B cell (primary cell): ENCODE results near the gene AMPH. TPM values are rescaled to one million over a fixed set of nuclear protein-coding genes. Genes with fewer than 3 reads are reported as not detected.

ENCODE experiments used
- ATAC-seq: fragments of 200-7000 bp; cut with Tn5 transposase; one replicate; pipeline ENCODE4 v1.10.0; 2021; ENCODE audit warnings: low read depth, mild to moderate bottlenecking, moderate number of reproducible peaks, moderate library complexity
- CTCF ChIA-PET: fragments of 350-600 bp; sonication (Branson Sonifier 250); formaldehyde crosslinking; loops from one replicate; lab custom pipeline; 2021; ENCODE audit warnings: antibody characterized with exemption, inconsistent platforms; lab: Charles Lee
- POLR2A ChIA-PET: fragments of 350-600 bp; sonication (Branson Sonifier 250); formaldehyde crosslinking; loops from one replicate; lab custom pipeline; 2021; ENCODE audit warnings: antibody characterized with exemption; lab: Charles Lee
- DNase-seq: peaks from one replicate; pipeline ENCODE4 v3.0.0; 2013
- H2AFZ ChIP-seq: 2 replicates; pipeline ENCODE4 v1.6.1; 2012; ENCODE audit warnings: mild to moderate bottlenecking, low read depth, low read length; ENCODE audit not compliant: insufficient read depth, poor library complexity, severe bottlenecking
- H3K27ac ChIP-seq, 2 donors: 1 replicate in 1 of 2; 2 replicates in 1 of 2; pipeline ENCODE4 v1.5.1; 2012 to 2013; ENCODE audit warnings: low read length in 2 of 2, mild to moderate bottlenecking in 2 of 2, moderate library complexity in 1 of 2
- H3K27me3 ChIP-seq, 4 experiments: fragments of 200-600 bp in 1 of 4; sonication (generic) in 1 of 4; replicated peaks in 1 of 4; 1 replicate in 2 of 4; 2 replicates in 2 of 4; pipeline versions ENCODE4 v1.6.1 to v1.7.0; 2013 to 2016; ENCODE audit warnings: low read length in 3 of 4, mild to moderate bottlenecking in 2 of 4, mixed read lengths in 1 of 4, moderate library complexity in 1 of 4; ENCODE audit not compliant: insufficient read depth in 4 of 4, control insufficient read depth in 3 of 4; ENCODE audit errors: control extremely low read depth in 1 of 4
- H3K36me3 ChIP-seq, 2 experiments: replicated peaks in 1 of 2; 1 replicate in 1 of 2; 2 replicates in 1 of 2; pipeline versions ENCODE4 v1.6.1 to v1.7.1; 2013; ENCODE audit warnings: low read length in 1 of 2; ENCODE audit not compliant: insufficient read depth in 2 of 2, control insufficient read depth in 1 of 2; ENCODE audit errors: control extremely low read depth in 1 of 2, extremely low read depth in 1 of 2
- H3K4me1 ChIP-seq, 2 donors: fragments of 200-600 bp in 1 of 2; sonication (generic) in 1 of 2; 1 replicate in 1 of 2; 2 replicates in 1 of 2; pipeline versions ENCODE4 v1.5.1 to v1.6.1; 2013 to 2017; ENCODE audit warnings: low read length in 2 of 2; ENCODE audit not compliant: control insufficient read depth in 2 of 2, insufficient read depth in 2 of 2
- H3K4me2 ChIP-seq: replicated peaks from 2 replicates; pipeline ENCODE3; 2012; ENCODE audit warnings: mild to moderate bottlenecking, low read depth, low read length; ENCODE audit not compliant: poor library complexity, severe bottlenecking
- H3K4me3 ChIP-seq, 5 experiments: fragments of 200-600 bp in 1 of 5; sonication (generic) in 1 of 5; 1 replicate in 3 of 5; 2 replicates in 2 of 5; pipeline versions ENCODE4 v1.5.1 to v1.7.0; 2011 to 2016; ENCODE audit warnings: low read length in 4 of 5, mild to moderate bottlenecking in 4 of 5, low read depth in 2 of 5, control low read depth in 1 of 5, moderate library complexity in 1 of 5; ENCODE audit not compliant: insufficient read depth in 1 of 5; ENCODE audit errors: control extremely low read depth in 1 of 5, extremely low read depth in 1 of 5
- H3K79me2 ChIP-seq: fragments of 200-600 bp; sonication (generic); one replicate; pipeline ENCODE4 v1.6.0; 2016; ENCODE audit warnings: low read length; ENCODE audit not compliant: control insufficient read depth, insufficient read depth
- H3K9ac ChIP-seq: fragments of 200-600 bp; sonication (generic); 2 replicates; pipeline ENCODE4 v1.6.1; 2017; ENCODE audit warnings: mild to moderate bottlenecking, low read length, moderate library complexity
- H3K9me3 ChIP-seq, 3 donors: one replicate each; pipeline versions ENCODE4 v1.6.1 to v1.7.1; 2013; ENCODE audit warnings: low read length in 2 of 3; ENCODE audit not compliant: control insufficient read depth in 2 of 3, insufficient read depth in 1 of 3; ENCODE audit errors: control extremely low read depth in 1 of 3
- H4K20me1 ChIP-seq: 2 replicates; pipeline ENCODE4 v1.6.0; 2012; ENCODE audit warnings: mild to moderate bottlenecking, low read length; ENCODE audit not compliant: insufficient read depth, control insufficient read depth, poor library complexity, severe bottlenecking
- H3K27ac Mint-ChIP-seq: one replicate; pipeline ENCODE4 v1.8.0; 2021; ENCODE audit warnings: mixed read lengths
- H3K27me3 Mint-ChIP-seq: one replicate; pipeline ENCODE4 v1.8.0; 2021; ENCODE audit warnings: mixed read lengths
- H3K4me1 Mint-ChIP-seq: one replicate; pipeline ENCODE4 v1.8.0; 2021; ENCODE audit warnings: mixed read lengths
- H3K4me3 Mint-ChIP-seq: one replicate; pipeline ENCODE4 v1.8.0; 2021; ENCODE audit warnings: mixed read lengths
- H3K9me3 Mint-ChIP-seq: one replicate; pipeline ENCODE4 v1.8.0; 2022; ENCODE audit warnings: mixed read lengths; ENCODE audit not compliant: insufficient read depth
- CTCF ChIP-seq: fragments of 200-600 bp; IDR thresholded peaks from one replicate; pipeline ENCODE4 v1.8.0; 2022; ENCODE audit warnings: antibody characterized with exemption, mild to moderate bottlenecking
- EZH2 ChIP-seq: IDR thresholded peaks from 2 replicates; pipeline ENCODE4 v1.6.1; 2012; ENCODE audit warnings: borderline replicate concordance, low read depth, mild to moderate bottlenecking, moderate library complexity, low read length; ENCODE audit not compliant: insufficient read depth, poor library complexity, severe bottlenecking
- WGBS: methylation state at CpG from one replicate; pipeline ENCODE4 v1.1.5; 2013; ENCODE audit warnings: missing lambda C conversion rate; ENCODE audit not compliant: insufficient coverage; 5-methylcytosine and 5-hydroxymethylcytosine counted together
- intact Hi-C: fragments of 100-400 bp; cut with micrococcal nuclease; formaldehyde crosslinking; loops from one replicate; pipeline ENCODE4 v1.10.0; 2022
- polyA plus RNA-seq: library from polyadenylated mRNA; depleted of rRNA; stranded (reverse); fragments of >200 nt; gene quantifications from 2 replicates; pipeline ENCODE4 v1.2.3, GENCODE V29; 2012
- total RNA-seq, 2 donors: library from RNA; stranded (reverse); fragments of 120-200 nt in 1 of 2; gene quantifications; 1 replicate in 1 of 2; 2 replicates in 1 of 2; pipeline versions ENCODE4 v1.2.3 to v1.2.4, GENCODE V29; 2013 to 2022

Gene AMPH
- total and polyA plus RNA-seq, 2 donors (not counting 1 experiment from before 2014, with no cell fraction given): not detected

- H3K4me3 ChIP-seq: no peak overlapping the region
- POLR2A ChIA-PET: no interaction called here
- ATAC-seq (no peak), DNase-seq (no peak)
- H3K27me3 ChIP-seq: peaks cover 0 to 39% (median 12%) of the 10 kb centered on the region in 4 experiments
- peaks cover 0 to 9% (median 4%) of the 10 kb centered on the region in 3 donors for H3K9me3 ChIP-seq
- H3K4me3 Mint-ChIP-seq: no peak overlapping the region
- H3K79me2 ChIP-seq: no peaks in the 10 kb centered on the region
- H4K20me1 ChIP-seq: no peaks in the 10 kb centered on the region
- no peak overlapping the region for H3K9ac ChIP-seq
- H3K27ac ChIP-seq: no peak overlapping the region
- no peak for TF ChIP-seq CTCF
- TF ChIP-seq EZH2: no peak
- intact Hi-C loops: no loop called here
- H3K27ac Mint-ChIP-seq: no peak overlapping the region
- H3K9me3 Mint-ChIP-seq: peaks cover 10% of the 10 kb centered on the region
- CTCF ChIA-PET: no interaction called here
- peaks cover 0 to 4% of the 10 kb centered on the region in 2 donors for H3K4me1 ChIP-seq
- 100% methylated on average over 1 of the region's 5 CpGs for WGBS
- peaks cover 65% of the 10 kb centered on the region for H3K27me3 Mint-ChIP-seq
- no peak overlapping the region for H2AFZ ChIP-seq
- peaks cover 11% of the 10 kb centered on the region for H3K4me1 Mint-ChIP-seq
- H3K36me3 ChIP-seq: no peaks in the 10 kb centered on the region
- H3K4me2 ChIP-seq: no peak overlapping the region
These were observed 2.4 kb downstream of the AMPH start for GRCh38 chr7:38628630-38629385.

DNA sequence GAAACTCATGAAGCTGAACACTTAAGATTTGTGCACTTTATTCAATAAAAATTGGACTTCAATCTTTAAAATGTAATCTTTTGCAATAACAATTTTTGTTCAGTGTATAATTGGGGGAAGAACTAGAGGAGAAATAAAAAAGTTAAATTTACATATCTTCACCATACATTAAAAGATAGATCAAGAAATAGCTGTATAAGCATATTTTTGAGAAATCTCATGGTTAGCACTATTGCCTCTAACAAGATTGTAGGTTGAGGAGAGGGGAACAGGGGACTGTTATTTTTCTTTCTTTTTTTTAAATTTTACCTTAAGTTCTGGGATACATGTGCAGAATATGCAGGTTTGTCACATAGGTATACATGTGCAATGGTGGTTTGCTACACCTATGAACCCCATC, 5.3 kb downstream of the AMPH start:
- POLR2A ChIA-PET: no interaction called here
- no peaks in the 10 kb centered on the region for H3K36me3 ChIP-seq
- H3K9me3 Mint-ChIP-seq: peaks cover 10% of the 10 kb centered on the region

More for the DNA sequence above, 5.3 kb downstream of the AMPH start:
- Mint-ChIP-seq H3K27ac (no peak overlapping the region), H3K4me1 (peaks cover 7% of the 10 kb centered on the region), H3K27me3 (peaks cover 51% of the 10 kb centered on the region), H3K4me3 (no peak overlapping the region)
- CTCF ChIA-PET: no interaction called here
- peaks cover 0 to 9% (median 4%) of the 10 kb centered on the region in 3 donors for H3K9me3 ChIP-seq
- H3K4me2 ChIP-seq: no peak overlapping the region
- H3K9ac ChIP-seq: no peak overlapping the region
- ATAC-seq: no peak
- no peak overlapping the region for H3K4me3 ChIP-seq
- no peaks in the 10 kb centered on the region for H4K20me1 ChIP-seq
- no peaks in the 10 kb centered on the region for H3K4me1 ChIP-seq
- intact Hi-C loops: no loop called here
- DNase-seq: no peak
- peaks cover 0 to 19% (median 10%) of the 10 kb centered on the region in 4 experiments for H3K27me3 ChIP-seq
- H3K79me2 ChIP-seq: no peaks in the 10 kb centered on the region
- H2AFZ ChIP-seq: no peak overlapping the region
- TF ChIP-seq CTCF (no peak), EZH2 (no peak)
- H3K27ac ChIP-seq: no peak overlapping the region
